Fibroblast of skin of left biceps (primary cell): ENCODE data around the gene PDCD1LG2.
A peak's percentile ranks its signal among the peaks of the same experiment; 100 is the strongest.
"Not testable (repeated sequence)": the region's sequence is repeated elsewhere in the genome, so short reads cannot be mapped to it uniquely, and the experiment has no call there.

ENCODE experiments used
- DNase-seq, 2 experiments: peaks; one replicate each; pipeline ENCODE4 v3.0.0-alpha.2; 2013; ENCODE audit warnings: low read depth in 2 of 2

The PDCD1LG2 gene

GRCh38 chr9:5510360-5510931 is at the start of gene PDCD1LG2:
PDCD1LG2 (plus strand) TSS chr9:5510531; CDS start chr9:5522547, 12,016 bp downstream.
- DNase-seq, result peak in 1 of 2 experiments; percentile 56

- not testable (repeated sequence) for DNase-seq
These were observed 45.5 kb upstream of the PDCD1LG2 start for GRCh38 chr9:5464831-5465330.

DNA sequence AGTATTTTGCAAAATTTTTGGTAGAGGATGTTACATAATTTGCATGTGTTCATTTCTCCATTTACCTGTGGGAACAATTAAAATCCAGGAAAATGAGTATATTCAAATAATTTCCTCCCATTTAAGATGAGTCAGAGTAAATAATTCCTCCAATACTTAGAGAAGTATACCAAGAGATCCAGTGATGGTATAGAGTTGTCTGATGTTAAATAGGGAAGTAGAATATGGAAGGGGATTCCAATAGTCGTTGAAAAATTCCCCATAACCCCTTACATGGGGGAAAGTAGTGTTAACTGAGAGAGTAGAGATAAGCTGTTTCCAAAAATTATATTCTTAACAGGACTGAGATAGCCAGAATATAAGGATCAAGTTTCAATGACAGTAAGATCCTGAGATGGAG is 44.3 kb upstream of the PDCD1LG2 start:
- no peak for DNase-seq

- DNase-seq, result no peak
These were observed 43.6 kb upstream of the PDCD1LG2 start for GRCh38 chr9:5466766-5467165.

- no peak for DNase-seq
These were observed 41.5 kb upstream of the PDCD1LG2 start for GRCh38 chr9:5468850-5469249.

GRCh38 chr9:5470122-5470521 is 40.2 kb upstream of the PDCD1LG2 start:
- DNase-seq, result no peak

- no peak for DNase-seq
These were observed 39.5 kb upstream of the PDCD1LG2 start for GRCh38 chr9:5470816-5471215.

DNA sequence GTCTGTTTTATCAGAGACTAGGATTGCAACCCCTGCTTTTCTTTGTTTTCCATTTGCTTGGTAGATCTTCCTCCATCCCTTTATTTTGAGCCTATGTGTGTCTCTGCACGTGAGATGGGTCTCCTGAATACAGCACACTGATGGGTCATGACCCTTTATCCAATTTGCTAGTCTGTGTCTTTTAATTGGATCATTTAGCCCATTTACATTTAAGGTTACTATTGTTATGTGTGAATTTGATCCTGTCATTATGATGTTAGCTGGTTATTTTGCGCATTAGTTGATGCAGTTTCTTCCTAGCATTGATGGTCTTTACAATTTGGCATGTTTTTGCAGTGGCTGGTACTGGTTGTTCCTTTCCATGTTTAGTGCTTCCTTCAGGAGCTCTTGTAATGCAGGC is 34.7 kb upstream of the PDCD1LG2 start:
- not testable (repeated sequence) for DNase-seq

DNA sequence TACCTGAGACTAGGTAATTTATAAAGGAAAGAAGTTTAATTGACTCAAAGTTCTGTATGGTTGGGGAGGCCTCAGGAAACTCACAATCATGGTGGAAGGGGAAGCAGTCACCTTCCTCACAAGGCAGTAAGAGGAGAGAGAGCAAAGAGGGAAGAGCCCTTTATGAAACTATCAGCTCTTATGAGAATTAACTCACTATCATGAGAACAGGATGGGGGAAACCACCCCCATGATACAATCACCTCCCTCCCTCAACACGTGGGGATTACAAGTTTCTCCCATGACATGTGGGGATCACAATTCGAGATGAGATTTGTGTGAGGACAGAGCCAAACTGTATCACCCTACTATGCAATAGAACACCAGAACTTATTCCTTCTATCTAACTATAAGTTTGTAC is 32.1 kb upstream of the PDCD1LG2 start:
- no peak for DNase-seq

DNA sequence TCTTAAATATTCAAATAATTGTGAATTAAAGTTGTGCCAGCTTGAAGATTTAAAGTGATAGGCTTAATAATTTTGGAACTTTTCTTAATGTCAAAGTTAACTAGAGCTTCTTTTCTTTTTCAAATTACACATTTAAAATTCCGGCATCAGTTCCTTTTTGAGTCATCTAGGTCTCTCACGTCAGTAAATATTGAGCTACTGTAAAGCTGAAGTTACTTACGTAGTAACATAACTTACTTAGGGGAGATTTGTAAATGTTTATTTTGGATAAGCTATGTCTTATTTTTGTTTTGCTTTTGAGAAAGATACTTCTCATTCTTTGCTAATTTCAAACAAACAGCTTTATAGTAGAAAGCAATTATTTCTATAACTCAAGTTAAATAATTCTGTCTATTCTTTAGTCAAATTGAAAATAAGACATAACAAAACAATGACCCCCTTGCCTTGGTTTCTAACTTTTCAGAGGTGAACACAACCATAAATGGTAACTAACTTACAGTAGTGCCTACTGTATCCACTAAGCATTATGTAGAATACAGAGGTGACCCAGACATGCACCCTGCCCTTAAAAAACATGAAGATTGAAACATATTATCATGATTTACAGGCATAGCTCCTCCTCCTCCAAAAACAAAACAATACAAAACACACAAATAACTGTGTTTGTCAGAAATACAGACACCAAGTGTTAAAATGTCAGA is 30.2 kb upstream of the PDCD1LG2 start:
- DNase-seq, result no peak

GRCh38 chr9:5480919-5481318 is 29.4 kb upstream of the PDCD1LG2 start:
- DNase-seq, result no peak

GRCh38 chr9:5481322-5482040 is 28.9 kb upstream of the PDCD1LG2 start:
- no peak for DNase-seq

- DNase-seq, result no peak
These were observed 28.1 kb upstream of the PDCD1LG2 start for GRCh38 chr9:5482194-5482593.

- no peak for DNase-seq
These were observed 27.0 kb upstream of the PDCD1LG2 start for GRCh38 chr9:5483306-5483705.

- DNase-seq, result no peak
These were observed 24.8 kb upstream of the PDCD1LG2 start for GRCh38 chr9:5485378-5486085.

GRCh38 chr9:5486988-5487387 is 23.3 kb upstream of the PDCD1LG2 start:
- no peak for DNase-seq

DNA sequence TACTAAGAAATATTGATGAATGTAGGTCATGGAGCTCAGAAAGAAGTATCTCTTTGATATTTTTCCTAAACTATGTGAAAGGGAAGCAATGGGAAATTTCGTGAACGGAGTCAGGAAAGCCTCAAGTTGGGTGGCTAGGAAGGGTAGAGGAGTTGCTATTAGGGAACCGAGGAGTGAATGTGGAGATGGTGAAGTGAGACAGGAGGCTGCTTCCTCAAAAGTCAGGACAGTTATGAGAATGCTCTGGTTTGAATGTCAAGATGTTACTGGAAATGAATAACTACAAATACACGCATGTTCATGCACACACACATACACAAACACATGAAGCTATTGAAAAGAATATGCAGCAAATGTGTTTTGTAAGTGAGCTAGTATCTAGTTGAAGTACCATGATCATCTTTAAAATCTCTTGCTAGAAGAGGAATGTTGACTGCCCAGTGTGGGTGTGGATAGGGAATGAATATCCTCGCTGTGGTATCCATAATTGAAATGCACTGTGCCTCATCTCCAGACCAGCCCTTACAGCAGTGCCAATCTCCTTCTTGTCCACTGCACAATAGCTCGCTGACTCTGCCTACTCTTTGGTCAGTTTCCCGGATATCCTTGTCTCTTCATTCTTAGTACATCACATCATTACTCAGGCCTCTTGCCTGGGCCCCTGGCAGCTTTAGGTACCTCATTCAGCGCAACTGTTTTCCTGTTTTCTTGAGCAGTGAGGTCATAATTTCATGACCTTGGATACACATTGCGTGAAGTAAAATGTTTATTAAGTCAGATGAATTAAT is 21.9 kb upstream of the PDCD1LG2 start:
- DNase-seq, result no peak

- no peak for DNase-seq
These were observed 20.5 kb upstream of the PDCD1LG2 start for GRCh38 chr9:5489630-5490490.

DNA sequence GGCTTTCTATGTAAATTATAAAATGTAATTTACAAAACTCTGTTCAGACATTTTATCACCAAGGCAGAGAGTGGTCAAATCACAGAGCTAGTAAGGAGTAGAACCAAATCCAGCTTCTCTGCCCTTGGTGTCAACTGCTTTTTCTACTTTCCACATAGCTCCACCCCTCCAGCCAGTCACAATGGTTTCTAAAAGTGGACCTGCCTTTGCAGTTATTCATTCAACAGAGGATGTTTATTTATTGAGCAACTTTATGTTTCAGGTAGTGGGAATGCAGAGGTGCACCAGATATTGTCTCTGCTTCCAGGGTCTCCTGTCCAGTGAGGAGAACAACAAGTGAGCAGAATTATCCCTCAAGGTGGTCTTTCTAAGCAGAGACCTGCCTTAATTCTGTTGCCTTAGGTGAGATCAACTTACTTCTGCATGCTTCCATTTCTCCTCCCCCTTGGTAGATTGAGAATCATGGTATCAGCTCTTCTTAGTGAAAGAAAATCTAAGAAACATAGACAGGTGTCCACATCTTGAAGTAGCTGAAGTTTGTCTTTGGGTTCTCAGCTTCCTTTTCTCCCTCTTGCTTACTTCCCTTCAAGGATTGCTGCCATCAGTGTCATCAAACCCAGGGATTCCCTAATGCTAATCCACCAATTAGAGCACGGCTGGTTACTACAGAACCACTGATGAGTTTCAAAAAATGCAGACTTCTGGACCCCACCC is 17.2 kb upstream of the PDCD1LG2 start:
- DNase-seq, result no peak
